ENCODE measurements around the gene COL6A3.
"Not testable (repeated sequence)": the region's sequence is repeated elsewhere in the genome, so short reads cannot be mapped to it uniquely, and the experiment has no call there.

The COL6A3 gene

GRCh38 chr2:237312021-237312755, 101.8 kb downstream of the COL6A3 start:
- no peak for DNase-seq

DNA sequence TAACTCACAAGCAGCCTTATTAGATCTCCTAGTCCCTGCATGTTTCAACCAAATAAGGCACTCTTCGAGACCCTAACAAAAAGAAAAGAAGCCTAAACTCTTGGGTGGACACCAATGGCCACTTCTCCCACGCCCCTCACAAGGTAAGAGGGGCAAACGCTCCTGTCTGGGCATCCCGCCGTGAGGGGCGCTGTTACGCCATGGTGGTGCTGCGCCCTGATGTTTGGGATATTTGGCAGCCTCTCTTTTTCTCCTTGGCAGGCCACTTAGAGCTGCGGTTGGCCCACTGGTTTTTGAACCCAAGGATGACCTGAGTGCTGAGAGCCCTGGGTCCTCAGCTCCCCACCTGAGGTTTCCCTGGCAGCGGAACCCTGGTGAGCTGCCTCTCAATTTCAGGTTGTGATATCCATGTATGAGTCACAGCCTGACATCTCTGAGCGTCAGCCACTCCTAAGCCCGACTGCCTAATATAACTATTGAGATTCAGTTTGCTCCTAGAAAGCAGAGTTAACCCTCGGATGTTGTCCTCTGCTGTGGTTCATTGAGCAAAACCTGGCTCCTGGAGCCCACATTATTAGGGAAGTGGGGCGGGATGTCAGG, 103.3 kb downstream of the COL6A3 start:
- no peak for DNase-seq

- no peak for DNase-seq
Observed at GRCh38 chr2:237309416-237309815, 104.5 kb downstream of the COL6A3 start.

- DNase-seq, result no peak
Observed at GRCh38 chr2:237309011-237309410, 105.0 kb downstream of the COL6A3 start.

- no peak for DNase-seq
Observed at GRCh38 chr2:237307474-237307873, 106.5 kb downstream of the COL6A3 start.

DNA sequence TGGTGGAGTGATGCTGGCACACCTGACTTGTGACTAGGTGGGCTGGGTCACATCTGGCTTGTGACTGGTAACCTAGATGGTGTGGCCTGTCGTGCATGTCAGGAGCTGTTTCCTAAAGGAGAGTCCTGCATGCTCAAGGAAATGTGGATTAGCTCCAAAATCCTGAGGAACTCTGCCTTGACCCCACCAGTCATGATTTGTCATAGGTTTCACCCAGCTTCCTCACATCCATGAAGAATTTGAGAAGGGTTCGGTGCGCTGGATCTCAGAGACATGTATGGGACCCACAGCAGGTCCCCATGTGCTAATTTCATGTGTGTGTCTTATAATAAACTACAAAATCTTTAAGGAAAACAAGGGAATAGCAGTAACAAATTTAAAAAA, 107.2 kb downstream of the COL6A3 start:
- DNase-seq, result no peak

DNA sequence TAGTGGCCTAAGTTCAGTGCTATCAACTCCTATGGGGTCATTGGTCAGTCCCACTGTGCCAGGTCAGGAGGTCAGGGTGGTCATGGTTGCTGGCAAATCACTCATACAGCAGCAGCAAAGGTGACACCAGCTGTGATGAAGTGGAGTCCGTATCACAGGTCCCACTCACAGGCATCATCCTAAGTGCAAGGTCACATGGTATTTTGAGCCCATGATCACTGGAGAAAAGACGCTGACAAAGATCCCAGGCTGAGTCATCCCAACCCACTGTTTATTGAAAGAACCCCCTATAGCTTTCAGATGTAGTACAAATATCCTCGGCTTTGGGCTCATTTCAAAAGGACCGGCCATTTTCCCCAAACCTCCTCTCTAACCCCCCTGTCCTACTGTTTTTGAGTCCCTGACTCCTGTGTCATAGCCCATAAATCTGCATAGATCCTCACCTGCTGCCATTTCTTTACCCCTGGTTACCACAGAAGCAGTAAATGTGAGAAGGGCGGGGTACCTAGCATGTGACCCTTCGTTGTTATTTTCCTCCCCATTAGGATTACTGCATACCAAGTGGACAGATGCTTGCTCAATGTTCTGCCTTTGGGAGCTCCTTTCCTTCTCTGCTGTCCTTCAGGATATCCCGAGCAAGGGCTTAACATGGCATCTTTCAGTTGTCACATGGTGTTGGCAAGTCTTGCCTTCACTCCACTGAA, 107.7 kb downstream of the COL6A3 start:
- DNase-seq, result no peak

DNA sequence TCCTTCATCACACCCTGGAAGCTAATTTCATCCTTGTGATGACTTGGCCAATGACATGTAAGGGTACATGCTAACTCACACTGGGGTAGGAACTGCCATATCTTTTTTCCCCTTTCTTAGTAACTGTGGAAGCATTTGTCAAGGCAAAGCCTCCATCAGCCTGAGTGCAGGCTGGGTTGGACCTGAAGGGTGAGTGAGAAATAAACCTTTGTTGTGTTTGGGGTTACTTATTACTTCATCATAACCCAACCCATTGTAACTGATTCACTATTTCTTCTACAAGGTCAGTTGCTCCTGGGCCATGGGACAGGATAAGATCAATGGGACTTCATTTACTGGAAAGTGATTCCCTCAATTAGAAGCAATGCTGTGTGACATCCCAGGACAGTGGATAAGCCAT, 108.4 kb downstream of the COL6A3 start:
- DNase-seq, result no peak

- no peak for DNase-seq
Observed at GRCh38 chr2:237304763-237305514, 109.0 kb downstream of the COL6A3 start.

- DNase-seq, result not testable (repeated sequence)
Observed at GRCh38 chr2:237303244-237303643, 110.7 kb downstream of the COL6A3 start.

DNA sequence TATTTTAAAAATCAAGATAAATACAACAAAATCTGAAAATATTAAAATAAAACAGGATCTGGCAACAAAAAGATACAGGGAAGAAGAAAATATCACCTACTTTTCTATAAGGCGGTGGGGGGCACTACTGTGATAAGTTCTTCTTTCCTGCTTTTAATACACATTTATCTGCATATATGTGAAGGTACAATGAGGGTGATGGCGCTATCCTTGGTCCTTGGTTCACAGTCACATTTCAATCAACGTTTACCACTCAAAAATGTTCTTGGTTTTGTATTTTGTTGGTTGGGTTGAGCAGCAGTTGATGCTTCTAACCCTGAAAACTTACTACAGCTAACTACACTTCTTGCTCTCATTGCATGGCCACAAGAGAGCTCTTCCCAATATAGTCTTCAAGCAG, 112.4 kb downstream of the COL6A3 start:
- no peak for DNase-seq

DNA sequence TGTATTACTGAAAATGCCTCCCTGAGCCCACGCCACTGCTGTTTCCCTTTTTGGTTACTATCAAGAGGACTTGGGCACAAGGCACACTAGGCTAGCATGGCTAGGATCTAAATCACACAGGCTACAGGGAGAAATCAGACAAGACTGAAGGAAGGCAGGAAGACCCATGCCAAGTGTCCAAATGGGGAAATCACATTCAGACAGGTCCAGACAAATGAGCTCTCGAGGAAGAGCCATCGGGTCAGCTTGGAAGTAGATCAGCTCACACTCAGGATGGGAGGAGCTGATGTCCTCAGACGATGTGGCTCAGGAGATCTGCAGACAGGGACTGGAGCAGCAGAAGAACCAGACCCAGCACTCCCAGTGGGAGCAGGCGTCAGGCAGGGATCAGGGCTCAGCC, 113.2 kb downstream of the COL6A3 start:
- DNase-seq, result no peak

- DNase-seq, result no peak
Observed at GRCh38 chr2:237299906-237300305, 114.1 kb downstream of the COL6A3 start.

DNA sequence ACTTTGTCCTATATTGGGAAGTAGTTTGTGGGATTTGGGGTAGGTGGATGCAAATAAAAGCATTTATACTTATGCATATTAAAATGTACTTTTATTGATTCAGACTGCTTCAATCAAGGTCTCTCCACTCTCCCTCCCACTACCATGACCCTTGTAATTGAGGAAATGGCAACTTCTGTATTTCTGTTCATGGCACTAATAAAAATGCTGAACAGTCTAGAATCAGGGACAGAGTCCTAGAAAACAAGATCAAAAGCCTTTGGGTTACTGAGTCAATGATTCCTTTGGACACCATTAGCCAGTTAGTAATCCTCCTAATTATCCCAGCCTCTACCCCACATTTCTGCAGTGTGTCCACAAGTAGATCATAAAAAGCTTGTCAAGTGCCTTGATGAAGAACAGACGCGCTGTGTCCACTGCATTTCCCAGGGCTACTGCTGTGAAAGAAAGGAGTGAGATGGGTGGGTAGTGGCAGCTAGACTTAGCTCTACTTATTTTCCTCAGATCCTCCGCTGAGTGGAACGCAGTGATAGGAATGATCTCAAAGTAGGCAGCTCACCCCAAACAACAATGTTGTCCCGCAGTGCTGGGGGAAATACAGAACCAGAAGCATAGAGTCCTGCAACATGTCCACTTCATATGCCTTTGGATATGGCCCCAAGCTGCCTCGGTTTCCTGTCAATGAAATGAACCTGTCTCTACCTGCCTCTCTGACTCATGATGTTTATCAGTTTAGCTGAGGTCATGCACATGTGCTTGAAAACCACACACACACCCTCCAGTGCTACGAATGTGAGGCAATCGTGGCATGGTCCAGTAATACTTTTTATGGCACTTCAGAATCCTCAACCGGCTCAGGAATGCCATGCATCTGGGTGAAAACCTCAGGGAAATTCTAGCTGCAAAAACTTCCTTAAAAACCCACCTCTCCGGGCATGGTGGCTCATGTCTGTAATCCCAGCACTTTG, 115.5 kb downstream of the COL6A3 start:
- no peak for DNase-seq

GRCh38 chr2:237297421-237298150, 116.4 kb downstream of the COL6A3 start:
- DNase-seq, result no peak

DNA sequence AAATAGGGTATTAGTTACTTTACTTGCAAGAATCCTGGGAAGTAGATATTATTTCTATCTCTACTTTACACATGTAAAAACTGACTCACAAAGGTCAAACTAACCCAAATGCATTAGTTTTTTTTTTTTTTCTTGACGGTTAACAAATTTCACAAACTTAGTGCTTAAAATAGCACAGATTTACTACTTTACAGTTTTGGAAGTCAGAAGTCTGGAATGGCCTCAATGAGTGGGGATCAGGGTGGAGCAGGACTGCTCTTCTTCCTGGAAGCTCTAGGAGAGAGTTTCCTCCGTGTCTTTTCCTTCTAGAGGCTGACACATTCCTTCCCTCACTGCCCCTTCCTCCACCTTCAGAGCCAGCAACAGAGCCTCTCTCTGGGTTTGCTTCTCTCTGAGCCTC, 117.2 kb downstream of the COL6A3 start:
- no peak for DNase-seq

DNA sequence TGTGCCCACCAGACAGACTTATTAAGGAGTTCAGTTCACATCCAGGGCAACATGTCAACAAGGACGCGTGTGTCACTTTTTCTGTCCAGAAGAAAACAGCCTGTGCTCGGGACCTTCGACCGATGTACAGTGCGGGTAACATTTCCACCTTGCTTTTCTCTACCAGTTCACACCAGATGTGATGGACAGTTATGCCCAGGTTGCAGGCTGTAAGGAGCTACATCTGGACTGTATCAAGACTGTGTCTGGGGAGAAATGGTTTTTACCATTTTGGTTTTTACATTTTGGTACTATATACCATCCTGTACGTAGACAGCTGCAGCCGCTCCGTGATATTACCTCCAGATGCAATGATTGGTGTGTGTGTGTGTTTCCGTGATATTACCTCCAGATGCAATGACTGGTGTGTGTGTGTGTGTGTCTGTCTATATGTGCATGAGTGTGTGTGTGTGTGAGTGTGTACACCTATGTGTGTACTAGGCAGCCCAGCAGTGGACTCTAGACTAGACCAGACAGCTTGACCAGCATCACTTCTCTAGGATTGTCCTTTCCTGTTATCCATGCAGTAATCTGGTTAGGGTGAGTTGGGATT, 118.0 kb downstream of the COL6A3 start:
- DNase-seq, result no peak

DNA sequence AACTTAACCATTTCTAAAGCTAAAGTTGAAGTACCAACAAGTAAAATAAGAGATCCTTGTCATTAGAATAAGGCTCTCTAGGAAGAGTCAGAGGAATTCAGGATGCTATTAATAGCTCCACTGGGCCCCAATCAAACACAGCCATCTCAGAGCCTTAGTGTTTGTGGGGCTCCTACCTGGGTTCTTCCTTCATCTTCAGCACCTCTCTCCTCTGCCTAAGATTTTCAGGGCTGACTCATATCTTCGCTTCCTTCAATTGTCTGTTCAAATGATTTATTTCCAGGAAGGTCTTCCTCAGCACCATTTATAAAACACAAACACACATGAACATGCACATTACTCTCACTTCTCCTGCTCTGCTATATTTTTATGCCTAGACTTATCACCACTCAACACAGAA, 119.5 kb downstream of the COL6A3 start:
- no peak for DNase-seq

GRCh38 chr2:237293978-237294377, 120.0 kb downstream of the COL6A3 start:
- no peak for DNase-seq

DNA sequence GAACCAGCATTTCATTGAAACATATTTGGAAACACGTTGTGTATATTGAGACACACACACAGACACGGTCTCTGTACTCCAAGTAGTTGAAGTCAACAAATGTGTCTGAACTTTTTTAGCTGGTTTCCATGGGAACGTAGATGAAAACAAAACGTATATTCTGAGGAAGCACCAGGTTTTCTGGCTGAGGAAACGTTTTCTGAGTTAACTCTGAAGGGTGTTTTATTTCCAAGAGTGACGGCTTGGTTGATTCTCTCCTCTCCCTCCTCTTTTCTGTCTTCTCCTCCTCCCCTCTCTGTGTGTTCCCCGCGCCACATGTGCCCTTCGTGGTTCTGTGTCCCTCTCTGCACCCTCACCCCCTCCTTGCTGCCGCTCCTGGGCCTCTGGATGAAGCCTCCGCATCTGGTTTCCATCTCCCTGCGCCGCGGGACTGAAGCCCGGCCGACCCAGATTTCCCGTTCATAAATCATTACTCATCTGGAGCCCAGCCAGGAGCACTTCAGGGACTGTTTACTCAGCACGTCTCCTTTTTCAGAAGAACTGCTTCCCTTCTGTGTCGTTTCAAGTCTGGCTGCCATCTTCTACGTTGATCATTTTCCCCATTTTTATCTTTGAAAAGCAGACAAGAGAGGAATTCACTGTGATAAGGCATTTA, 122.7 kb downstream of the COL6A3 start:
- DNase-seq, result peak; percentile 67

- no peak for DNase-seq
Observed at GRCh38 chr2:237290261-237290660, 123.7 kb downstream of the COL6A3 start.
